Inferior parietal cortex (tissue), 1 donor: ENCODE data around the gene COL7A1.
"Not testable (repeated sequence)": the region's sequence is repeated elsewhere in the genome, so short reads cannot be mapped to it uniquely, and the experiment has no call there.

Experiments
- DNase-seq: peaks from one replicate; pipeline ENCODE4 v3.0.0-alpha.2; 2016; ENCODE audit errors: extremely low spot score

The COL7A1 gene

DNA sequence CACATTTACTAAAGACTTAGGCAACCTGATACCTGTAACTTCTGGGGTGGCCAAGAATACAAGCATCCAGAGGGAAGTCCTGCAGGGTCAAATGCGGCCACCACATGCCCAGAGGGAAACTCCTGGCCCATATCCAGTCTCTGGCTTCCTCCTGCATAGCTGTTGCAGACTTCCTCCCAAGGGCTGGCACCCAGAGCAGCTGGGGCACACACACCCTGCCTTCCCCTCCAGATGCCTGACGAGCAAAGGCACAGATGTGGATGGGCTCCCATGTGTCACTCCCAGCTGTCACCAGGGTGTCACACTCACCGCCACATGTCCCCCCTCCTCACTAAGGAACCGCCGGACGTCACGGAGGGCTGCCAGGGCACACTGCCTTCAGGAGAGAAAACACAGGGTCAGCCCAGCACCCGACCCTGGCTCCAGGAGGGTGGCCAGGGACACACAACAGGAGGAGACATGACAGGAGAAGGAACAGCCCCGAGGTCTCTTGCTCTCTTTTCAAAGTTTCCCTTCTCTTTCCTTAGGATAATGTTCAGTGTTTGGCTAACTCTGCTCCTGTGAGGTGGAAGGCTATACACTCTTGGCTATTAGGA, 51.8 kb downstream of the COL7A1 start:
- no peak for DNase-seq

DNA sequence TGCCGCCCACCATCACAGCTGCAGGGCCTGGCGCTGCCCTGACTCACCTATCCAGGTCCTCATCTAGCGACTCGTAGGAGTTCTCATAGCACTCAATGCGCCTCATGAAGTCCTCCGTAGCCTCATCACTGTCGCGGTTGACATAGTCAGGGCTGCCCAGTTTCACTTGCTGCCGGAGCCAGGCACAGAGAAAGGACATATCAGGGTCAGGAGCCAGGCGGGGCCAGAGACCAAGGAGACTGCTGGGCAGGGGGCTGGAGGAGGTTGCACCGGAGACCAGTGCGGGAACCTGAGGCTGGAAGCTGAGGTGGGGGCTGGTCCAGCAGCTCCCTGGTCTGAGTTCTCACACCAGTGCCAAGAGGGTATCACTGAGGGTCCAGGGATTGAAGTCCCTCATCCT, 56.7 kb downstream of the COL7A1 start:
- no peak for DNase-seq

DNA sequence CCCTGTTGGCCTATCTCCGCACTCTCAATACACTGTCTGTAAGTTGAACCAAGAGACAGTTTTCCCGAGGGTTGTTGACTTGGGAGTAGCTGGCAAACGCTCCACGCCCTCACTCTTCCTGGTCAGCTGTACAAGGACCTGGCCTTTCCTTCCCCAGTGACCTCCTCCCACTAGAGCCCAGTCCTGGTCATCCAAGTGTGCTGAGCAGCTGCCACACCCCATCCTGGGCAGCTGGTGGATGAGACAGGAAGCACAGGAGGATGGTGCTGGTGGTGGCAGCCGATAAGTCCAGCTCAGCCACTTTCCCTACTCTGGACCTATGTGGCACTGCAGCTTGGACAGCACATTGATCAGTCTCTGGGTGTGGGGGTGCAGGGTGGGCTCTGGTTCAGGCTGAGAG, 58.3 kb downstream of the COL7A1 start:
- DNase-seq: no peak

DNA sequence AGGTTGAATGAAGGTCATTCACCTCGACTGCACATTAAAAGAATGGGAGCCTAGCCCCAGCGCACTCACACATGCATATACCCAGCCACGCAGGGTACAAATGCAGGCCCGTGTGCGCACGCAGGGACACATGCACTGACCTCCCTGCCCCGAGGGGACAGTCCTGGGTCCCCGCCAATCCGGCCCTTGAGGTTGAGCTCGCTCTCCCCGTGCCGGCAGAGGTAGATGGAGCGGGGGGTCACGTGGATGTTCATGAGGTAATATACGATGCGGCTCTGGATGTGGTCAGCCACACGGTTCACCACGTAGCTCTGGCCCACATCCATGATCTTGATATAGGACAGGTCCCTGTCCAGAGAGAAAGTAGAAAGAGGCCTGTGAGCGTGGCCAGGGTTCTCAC, 59.0 kb downstream of the COL7A1 start:
- DNase-seq: no peak

DNA sequence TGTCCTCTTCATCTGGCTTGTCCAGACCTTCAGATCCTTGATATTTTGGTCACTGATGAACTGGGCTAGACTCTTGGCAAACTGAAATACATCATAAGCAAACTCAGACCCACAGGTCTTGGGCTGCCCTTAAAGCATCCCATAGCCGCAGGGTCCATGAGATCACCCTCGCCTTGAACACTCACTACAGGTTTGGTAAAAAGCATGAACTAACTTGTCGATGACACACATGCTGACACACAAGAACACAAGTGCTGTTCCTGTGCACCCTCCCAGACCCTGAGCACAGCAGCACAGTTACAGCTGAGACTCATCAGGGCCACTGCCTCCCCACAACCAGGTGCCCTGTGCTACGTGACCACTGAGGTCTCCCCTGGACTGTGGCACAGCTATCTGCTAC, 59.6 kb downstream of the COL7A1 start:
- no peak for DNase-seq

DNA sequence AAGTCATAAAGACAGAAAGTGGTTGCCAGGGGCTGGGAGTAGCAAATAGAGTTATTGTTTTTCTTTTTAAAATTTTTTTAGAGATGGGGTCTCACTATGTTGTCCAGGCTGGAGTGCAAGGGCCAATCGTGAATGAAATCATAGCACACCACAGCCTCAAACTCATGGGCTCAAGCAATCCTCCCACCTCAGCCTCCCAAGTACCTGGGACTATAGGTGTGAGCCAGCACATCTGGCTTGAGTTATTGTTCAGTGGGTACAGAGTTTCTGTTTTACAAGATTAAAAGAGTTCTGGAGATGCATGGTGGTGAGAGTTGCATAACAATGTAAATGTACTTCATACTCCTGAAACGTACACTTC, 62.2 kb downstream of the COL7A1 start:
- no peak for DNase-seq

DNA sequence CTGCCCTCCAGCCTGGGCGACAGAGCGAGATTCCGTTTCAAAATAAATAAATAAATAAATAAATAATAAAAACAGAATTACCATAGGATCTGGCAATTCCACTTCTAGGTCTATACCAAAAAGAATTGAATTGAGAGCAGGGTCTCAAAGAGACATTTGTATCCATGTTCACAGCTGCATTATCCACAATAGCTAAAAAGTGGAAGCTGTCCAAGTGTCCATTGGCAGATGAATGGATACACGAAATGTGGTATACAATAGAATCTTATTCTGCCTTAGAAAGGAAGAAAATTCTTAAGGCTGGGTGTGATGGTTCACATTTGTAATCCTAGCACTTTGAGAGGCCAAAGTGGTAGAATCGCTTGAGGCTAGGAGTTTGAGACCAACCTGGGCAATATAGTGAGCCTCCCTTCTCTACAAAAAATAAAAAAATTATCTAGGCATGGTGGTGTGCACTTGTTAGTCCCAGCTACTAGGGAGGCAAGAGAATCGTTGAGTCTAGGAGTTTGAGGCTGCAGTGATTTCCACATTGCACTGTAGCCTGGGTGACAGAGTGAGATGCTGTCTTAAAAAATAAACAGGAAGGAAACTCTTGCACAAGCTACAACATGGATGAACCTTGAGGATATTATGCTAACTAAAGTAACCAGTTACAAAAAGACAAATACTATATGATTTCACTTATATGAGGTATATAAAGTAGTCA, 62.7 kb downstream of the COL7A1 start:
- peak; percentile 80 for DNase-seq

DNA sequence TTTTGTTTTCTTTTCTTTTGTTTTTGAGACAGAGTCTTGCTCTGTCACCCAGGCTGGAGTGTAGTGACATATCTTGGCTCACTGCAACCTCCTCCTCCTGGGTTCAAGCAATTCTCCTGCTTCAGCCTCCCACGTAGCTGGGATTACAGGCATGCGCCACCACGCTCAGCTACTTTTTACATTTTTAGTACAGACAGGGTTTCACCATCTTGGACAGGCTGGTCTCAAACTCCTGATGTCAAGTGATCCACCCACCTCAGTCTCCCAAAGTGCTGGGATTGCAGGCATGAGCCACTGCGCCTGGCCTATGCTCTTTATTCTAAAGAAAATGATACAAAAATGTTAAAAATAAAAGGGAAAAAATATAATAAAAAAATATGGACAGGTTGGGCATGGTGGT, 64.4 kb downstream of the COL7A1 start:
- DNase-seq: not testable (repeated sequence)

DNA sequence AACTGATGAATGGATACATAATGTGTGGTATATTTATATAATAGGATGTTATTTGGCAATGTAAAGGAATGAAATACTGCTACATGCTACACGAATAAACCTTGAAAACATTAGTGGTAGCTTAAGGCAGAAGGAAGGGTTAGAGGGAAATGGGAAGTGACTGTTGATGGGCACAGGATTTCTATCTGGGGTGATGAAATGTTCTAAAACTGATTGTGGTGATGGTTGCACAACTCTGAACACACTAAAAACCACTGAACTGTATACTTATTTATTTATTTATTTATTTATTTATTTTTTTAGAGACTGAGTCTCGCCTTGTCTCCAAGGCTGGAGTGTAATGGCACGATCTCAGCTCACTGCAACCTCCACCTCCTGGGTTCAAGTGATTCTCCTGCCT, 66.4 kb downstream of the COL7A1 start:
- no peak for DNase-seq

DNA sequence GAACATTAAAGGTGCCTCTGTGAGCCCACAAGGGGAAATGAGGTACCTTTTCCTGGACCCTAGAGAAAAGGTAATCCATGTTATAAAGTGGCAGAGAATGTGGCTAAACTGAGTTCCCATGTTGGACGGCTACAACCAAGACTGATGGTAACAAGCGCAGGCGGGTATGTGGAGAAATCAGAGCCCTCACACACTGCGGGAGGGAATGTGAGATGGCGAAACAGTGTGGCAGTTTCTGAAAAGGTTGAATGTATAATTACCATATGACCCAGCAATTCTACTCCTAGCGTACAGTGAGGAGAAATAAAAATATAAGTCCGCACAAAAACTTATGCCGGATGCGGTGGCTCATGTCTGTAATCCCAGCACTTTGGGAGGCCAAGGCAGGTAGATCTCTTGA, 67.1 kb downstream of the COL7A1 start:
- no peak for DNase-seq

DNA sequence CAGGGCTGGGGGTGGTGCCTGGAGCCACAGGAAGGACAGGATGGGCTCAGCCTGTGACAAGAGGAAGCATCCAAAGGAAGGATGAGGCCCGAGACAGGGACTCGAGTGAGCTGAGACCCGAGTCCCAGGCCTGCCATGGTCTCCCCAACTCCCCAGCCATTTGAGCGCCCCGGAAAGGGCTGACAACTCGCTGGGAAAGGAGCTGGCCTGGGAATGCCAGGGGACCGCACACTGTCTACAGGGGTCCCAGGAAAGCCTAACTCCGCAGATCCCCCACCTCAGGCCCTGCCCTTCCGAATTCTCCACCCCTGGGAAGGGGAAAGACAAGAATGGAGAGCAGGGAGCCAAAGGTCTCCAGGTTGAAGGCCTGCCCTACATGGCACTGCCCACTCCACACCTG, 70.2 kb downstream of the COL7A1 start:
- no peak for DNase-seq

DNA sequence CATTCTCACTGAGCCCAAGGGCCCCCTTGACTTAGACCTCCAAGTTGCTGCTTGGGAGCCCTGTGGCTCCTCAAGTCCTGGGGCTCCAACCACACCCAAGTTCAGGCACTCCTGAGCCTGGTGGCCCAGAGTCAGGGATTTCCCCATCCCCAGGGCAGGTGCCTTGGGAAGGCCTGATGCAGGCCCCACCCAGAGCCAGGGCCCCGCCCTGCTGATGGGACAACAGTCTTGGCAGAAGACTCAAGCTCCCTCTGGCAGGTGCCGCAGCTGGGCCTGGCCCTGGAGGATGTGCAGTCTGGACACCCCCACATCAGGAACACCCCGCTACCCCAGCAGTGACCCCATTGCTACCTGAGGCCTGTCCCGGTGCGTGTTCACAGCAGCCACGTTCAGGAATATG, 73.5 kb downstream of the COL7A1 start:
- DNase-seq: no peak

DNA sequence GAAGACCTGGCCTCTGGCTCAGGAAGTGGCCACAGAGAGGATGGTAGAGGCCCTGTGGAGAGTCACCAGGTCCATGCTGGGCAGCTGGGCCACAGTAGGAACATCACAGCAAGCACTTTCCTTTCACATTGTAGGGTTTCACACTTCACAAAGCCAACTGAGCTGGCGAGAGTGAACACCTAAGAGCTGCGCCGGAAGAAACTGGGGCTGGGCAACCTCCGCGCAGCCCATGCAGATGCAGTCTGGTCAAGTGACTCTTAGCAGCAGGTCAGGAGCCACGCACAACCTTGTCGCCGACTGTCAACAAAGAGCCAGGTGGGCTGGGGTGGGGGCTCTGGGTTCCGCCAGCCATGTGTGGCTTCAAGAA, 75.9 kb downstream of the COL7A1 start:
- no peak for DNase-seq

DNA sequence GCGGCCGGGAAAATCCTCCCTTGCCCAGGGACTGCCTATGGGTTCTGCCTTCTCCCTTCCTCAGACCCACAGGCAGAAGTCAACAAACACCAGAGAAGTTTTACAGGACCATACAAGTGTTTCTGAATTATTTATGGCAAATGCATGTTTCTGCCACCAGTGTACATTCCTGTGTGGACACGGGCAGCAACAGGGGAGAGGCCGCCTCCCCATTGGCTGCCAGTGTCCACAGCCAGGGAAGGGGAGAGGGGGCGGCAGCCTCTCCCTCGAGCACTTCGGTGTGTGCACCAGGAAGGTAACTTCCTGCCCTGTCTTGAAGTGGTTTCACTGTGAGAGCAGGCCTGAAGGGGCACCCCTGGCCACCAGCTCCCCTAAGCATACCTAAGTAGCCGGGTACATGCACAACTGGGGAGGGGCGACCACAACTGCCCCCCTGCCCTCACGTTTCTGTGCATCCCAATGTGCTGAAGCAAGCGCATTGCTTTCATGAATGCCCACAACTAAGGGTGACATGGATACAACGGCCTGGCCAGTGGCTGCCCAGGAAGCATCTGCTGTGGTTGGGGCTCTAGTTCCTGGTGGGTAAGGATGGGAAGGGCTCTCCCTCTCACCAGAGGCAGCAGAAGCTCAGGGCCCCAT, 76.4 kb downstream of the COL7A1 start:
- DNase-seq: no peak

DNA sequence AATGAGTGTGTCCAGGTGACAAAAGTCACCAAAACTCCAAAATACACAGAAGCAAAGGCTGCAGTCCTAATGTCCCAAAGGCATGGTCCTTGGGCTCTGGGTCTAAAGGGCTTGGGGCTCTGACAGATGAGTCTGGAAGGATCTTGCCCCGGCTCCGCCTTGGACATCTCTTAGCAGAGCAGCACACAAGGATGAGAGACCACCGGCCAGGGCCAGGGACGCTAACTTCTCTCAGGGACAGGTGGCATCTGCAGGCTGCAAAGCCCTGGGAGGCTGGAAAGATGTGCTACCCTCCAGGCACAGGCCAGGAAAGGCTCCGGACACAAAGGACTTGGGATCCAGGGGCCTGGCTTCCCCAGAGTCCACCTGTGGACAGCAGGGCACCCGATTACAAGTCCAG, 77.1 kb downstream of the COL7A1 start:
- DNase-seq: no peak

DNA sequence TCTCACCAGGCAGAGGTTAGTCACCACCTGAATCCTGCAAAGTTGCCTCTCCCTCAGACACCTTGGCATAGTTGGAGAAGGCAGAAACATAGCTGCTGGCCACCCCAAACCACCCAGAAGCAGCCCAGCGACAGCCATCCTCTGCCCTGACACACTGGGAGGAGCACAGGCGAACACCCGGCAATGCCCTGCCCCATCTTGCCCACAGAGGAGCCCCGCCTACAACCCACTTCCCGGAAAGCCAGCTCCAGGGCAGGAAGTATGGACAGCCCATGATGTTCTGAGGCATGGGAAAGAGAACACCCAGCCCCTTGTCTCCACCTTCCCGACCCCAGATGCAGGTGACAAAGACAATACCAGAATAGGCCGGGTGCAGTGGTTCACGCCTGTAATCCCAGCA, 78.6 kb downstream of the COL7A1 start:
- no peak for DNase-seq

DNA sequence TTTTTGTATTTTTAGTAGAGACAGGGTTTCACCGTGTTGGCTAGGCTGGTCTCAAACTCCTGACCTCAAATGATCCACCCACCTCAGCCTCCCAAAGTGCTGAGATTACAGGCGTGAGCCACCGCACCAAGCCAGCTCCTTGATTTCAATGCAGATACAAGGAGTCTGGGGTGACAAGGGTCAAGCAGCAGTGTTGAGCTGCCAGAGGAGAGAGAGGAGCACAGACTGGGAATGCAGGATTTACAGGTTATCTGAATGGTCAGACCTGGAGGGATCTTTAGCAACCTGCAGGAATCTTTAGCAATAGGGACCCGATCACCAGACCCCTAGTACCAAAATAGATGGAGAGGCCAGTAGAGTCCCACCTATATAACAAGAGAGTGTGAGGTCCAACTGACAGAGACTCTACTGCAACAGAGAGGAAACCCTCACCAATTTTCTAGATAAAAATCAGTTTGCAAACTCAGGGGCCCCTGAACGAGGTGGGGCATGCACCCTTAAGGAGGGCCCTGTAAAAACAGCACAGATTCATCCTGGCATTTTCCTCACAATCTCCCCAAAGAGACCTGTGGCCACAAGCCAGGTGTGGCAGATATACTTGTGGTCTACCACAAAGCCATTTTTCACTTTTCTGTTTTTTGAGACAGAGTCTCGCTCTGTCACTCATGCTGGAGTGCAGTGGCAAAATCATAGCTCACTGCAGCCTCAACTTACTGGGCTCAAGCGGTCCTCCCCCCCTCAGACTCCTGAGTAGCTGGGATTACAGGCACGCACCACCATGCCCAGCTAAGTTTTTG, 80.5 kb downstream of the COL7A1 start:
- no peak for DNase-seq
